HG03354 (cell line): ENCODE data around the gene ASPM.
"Not testable (repeated sequence)": the region's sequence is repeated elsewhere in the genome, so short reads cannot be mapped to it uniquely, and the experiment has no call there.

Source experiments
- ATAC-seq: cut with Tn5 transposase; IDR thresholded peaks from one replicate; pipeline ENCODE4 v1.9.1; 2021; ENCODE audit warnings: mild to moderate bottlenecking; ENCODE audit not compliant: unreplicated experiment, poor library complexity, severe bottlenecking

Gene ASPM

GRCh38 chr1:197144570-197145325, 1.7 kb downstream of the ASPM start:
- no peak for ATAC-seq

DNA sequence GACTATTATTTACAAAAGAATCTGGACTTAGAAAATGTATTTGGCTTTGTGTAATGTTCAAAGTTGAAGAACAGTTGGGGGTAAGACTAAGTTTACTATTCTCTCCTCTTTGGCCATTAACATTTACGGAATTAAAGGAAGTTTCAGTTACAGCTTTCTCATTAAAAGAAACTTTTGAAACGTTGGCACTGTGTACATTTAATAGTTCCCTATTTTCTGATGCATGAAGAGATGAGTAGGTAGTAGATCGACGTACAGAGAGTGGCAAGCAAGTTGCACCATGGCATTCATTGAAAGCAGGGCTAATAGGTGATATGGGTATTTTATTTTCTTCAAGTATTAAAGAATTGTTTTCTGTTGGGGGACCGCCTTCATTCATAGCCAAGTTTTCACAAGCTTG, 3.2 kb downstream of the ASPM start:
- no peak for ATAC-seq

DNA sequence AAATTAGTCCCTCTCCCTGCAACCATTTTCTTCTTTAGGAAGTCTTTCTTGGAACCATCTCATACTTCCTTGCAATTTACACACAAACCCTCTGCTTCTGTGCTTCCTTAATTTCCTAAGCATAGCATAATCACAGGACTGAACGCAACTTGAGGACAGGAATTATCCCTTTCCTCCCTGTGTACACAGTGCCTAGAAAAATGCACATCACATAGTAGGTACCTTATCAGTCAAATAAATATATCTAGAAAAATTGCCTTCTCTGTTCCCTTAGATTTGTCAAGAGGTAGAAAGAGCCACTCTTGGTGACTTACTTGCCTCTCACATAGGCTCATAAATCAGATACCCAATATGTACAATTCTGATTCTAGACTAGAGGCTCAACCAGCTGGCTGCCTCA, 4.9 kb downstream of the ASPM start:
- ATAC-seq: no peak

GRCh38 chr1:197140121-197140520, 6.3 kb downstream of the ASPM start:
- no peak for ATAC-seq

GRCh38 chr1:197139169-197139568, 7.3 kb downstream of the ASPM start:
- ATAC-seq: no peak

DNA sequence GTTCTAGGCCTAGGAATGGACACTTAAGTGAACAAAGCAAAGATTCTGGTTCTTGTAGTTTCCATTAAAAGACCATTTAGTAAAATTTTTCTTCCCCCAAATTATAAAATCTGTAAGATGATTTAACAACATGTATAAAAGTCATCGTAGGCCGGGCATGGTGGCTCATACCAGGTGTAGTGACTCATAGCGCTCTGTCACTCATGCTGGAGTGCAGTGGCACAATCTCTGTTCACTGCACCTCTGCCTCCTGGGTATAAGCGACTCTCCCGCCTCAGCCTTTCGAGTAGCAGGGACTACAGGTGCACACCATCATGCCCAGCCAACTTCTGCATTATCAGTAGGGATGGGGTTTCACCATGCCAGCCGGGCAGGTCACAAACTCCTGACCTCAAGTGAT, 9.1 kb downstream of the ASPM start:
- ATAC-seq: no peak

DNA sequence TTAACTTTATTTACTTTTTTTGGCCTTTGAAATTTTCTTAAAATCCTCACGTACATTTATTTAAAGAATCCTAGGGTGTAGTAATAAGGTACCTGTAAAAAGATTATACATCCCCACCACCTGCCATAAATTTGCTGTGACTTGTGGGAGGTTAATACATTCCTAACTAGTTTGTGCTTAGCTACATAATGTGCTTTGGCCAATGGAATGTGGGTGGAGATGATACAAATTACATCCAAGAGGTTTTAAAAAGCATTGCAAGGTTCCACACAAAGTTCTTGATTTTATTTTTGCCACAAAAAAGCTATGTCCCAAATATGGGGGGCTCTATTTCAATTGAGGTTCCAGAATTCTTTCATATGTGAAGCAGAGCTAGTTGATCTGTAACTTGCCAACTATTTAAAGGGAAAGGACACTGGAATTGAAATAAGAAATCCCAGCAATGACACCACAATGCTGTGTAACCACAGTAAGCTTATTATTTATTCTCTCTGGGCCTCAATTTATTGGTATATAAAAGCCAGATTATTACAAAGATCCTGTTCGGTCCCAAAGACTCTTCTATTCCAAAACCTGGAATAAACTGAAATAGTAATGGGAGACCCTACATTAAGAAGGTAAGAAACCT, 15.7 kb downstream of the ASPM start:
- ATAC-seq: no peak

DNA sequence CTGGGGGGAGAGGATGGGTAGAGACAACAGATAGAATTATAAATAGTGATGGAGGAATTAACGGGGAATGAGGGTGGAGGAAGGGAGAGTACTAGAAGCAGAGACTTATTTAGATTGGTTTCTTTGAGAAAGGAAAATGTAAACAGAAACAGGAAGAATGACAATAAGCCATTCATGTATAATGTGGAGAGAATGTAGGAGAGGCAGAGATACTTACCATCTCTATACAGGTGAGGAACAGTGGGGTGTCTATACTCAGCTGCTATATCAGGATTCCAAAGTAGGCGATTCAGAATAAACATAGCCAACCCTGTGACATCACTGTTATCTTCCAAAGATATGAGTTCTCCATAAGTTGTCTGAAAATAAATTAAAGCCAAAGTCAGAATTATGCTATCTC, 16.8 kb downstream of the ASPM start:
- no peak for ATAC-seq

GRCh38 chr1:197127246-197127912, 19.1 kb downstream of the ASPM start:
- ATAC-seq: no peak

- no peak for ATAC-seq
Observed at GRCh38 chr1:197126691-197127090, 19.8 kb downstream of the ASPM start.

- ATAC-seq: no peak
Observed at GRCh38 chr1:197124376-197124775, 22.1 kb downstream of the ASPM start.

DNA sequence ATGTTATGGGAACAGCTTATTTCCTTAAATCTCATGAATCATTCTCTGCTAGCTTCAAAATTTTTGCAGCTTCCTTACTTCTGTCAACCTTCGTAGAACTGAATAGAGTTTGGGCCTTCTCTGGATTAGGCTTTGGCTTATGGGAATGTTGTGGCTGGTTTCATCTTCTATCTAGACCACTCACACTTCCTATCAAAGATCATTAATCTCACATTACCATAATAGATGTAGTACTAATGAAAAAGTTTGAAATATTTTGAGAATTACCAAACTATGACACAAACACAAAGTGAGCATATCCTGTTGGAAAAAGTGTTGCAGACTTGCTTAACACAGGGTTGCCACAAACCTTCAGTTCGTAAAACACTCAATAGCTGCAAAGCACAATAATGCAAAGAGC, 30.3 kb downstream of the ASPM start:
- ATAC-seq: no peak

DNA sequence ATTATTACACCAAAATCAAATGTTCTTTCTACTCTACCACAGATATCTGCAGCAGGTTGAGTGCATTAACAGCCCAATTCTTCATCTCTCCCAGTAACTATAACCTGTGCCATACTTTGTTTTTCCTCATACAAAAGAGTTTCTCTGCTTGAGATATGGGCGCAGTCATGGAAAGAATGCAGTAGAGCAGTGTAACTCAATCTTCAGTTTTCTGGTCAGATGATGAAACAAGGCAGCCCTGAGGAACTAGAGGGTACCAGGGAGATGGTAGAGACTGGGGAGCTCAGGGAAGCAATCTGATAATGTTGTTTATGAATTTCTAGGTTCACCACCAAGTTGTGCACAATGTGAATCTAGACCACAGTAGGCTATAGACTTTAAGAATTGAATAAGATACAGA, 39.6 kb downstream of the ASPM start:
- no peak for ATAC-seq

- no peak for ATAC-seq
Observed at GRCh38 chr1:197103300-197103699, 43.2 kb downstream of the ASPM start.

GRCh38 chr1:197101978-197102377, 44.5 kb downstream of the ASPM start:
- no peak for ATAC-seq

DNA sequence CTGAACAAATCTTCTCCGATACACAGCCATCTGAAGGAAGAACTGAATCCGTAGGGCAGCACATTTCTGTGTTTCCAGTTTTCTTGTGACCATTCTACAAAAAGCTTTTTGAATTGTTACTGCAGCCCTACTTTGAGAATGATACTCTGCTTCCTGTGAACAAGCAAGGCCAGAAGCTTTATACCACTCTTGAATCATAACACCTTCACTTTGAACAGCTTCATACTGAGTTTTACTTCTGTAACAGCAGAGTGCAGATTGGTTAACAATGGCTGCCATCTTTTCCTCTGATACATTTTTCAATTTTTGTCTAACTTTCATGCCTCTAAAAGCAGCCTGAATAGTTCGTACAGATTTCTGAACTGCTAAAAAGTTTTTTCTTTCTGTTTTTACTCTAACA, 45.8 kb downstream of the ASPM start:
- ATAC-seq: no peak

GRCh38 chr1:197099444-197099843, 47.0 kb downstream of the ASPM start:
- ATAC-seq: no peak

- not testable (repeated sequence) for ATAC-seq
Observed at GRCh38 chr1:197096971-197097370, 49.5 kb downstream of the ASPM start.

DNA sequence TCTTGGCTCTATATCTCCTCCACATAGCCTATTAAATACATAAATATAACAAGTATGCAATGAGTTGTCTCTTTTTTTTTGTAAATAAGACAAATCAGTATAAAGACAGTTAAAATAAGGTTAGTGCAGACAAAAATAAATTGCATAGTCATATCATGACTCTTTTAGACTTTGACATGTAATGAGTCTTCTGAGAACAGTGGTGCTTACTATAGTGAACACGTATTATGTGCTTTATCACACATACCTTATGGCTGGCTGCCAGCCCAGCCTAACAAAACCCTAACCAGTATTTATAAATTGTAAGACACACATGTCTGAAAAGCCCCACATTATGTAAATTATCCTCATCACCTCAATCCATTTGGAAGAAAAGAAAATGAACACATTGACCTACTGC, 50.3 kb downstream of the ASPM start:
- peak; percentile 43 for ATAC-seq

- no peak for ATAC-seq
Observed at GRCh38 chr1:197093226-197093885, 53.1 kb downstream of the ASPM start.
